T1000 (cell line): ENCODE results near the gene LRRC43.

Source experiments
- DNase-seq: peaks from one replicate; lab custom pipeline; 2025; ENCODE audit warnings: mixed read lengths; lab: John Stamatoyannopoulos, UW

LRRC43 gene

DNA sequence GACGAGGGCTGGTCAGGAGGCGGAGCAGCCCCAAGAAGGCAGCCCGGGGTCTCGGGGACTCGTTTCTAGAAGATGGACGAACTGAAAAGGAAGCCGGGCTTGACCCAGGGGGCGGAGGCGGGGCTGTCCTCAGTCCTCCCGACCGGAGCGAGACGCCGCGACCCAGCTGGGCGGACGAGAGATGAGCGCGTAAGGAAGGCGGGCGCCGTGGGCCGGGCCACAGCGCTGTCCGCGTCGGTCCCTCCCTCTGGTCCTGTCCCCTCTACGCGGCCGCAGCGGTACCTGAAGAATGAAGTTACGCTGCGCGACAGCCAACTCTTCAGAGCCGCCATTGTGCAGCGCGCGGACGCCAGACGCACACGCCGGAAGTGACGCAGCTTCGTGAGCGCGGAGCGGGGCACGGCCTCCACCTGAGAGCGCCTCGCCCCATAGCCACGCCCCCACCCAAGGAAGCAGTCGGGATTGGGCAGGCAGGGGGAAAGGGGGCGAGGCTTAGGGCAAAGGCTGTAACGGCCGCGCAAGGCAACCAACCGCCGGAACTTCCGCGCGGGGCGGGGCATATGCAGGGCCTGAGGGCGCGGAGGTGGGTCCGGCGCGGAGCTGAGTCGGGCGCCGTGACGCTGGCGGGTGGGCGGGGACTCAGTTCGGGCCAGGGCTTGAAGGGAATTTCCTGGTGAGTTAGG lies 42.9 kb downstream of the LRRC43 start, which contains the start of gene DIABLO:
Gene DIABLO (minus strand): TSS at position 370 of the 683 bp plus-strand sequence. CDS start 38 bp downstream, at position 332.
- peak; percentile 100 for DNase-seq

DNA sequence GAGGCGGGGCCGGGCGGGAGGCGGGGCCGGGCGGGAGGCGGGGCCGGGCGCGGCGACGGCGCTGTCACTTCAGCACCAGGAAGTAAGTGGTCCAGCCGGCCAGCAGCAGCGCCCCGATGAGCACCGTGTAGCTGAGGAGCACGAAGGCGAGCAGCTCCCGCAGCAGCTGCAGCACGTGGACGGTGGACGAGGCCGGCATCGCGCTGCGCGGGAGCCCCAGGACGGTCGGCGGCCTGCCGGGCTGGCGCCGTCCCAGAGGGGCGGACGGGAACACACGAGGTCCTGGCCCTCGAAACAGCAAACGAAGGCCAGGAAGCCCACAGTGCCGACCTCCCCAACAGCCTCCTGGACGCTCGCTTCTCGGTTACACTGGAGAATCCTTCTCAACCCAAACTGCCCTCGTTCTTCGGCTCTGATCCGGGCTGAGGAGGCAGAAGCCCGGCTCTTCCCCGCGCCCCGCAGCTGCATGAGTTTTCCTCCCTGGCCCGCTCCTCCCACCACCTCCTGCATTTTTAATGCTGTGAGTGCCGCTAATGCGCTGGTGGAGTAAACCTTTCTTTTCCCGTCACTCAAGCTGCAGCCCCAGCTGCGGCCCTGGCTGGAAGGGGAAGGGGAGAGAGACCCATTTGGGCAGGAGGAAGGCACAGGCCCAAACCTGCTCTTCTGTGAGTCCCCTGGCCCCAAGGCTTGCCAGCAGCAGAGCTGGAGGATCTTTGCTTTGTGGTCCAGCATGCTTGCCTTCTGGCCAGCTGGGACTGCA lies 43.6 kb downstream of the LRRC43 start:
- DNase-seq = no peak

DNA sequence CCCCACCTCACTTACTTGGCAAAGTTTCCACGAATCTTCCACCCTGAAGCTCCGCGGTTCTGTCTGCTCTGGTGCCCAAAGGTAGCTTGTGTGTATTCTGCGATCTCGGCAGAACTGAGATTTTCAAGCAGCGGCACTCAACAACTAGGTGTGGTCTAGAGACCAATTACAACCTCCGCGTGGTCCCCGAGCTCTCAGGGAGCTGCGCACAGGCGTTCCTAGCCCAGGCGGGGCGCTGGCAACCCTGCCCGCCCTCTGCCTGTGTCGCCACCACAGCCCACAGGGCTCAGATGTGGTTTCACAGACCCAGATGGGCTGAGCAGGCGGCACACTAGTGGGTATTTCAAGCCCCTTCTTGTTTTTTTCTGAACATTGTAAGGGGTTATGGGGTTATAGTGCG lies 44.4 kb downstream of the LRRC43 start:
- no peak for DNase-seq

DNA sequence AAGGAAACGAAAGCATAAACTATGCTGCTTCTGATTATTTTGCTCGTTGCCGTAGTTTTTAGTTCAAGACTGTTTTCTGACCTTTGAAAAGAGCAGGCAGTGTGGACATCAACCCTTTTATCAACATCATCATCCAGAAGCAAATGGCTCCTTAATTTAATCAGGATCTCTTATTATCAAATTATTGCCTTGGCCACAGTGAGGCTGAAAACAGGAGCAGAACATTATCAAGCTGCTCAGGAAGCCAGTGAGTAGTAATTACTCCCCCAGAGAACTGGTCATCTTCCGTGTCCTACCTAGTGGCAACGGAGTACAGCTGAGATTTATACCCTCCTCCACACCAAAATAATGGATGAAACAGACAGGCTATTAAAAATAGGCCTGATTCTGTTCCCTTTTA lies 45.2 kb downstream of the LRRC43 start:
- no peak for DNase-seq

DNA sequence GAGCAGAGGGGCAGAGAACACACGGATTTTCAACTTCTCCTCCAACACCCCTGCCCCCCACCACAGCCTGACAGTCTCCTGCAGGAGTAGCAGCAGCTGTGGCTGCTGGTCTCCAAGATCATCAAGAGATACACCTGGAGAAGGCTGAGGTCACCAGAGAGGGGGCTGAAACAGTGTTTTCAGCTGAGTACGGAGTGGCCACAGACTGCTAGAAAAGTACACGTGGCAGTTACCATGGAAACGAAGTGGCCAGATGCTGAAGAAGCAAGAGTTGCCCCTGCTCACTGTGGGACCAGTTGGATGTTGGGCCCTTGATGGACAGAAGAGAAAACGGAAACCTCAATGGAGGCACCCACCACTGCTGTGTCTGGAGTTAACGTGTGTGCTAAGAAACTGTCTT lies 47.9 kb downstream of the LRRC43 start:
- no peak for DNase-seq

DNA sequence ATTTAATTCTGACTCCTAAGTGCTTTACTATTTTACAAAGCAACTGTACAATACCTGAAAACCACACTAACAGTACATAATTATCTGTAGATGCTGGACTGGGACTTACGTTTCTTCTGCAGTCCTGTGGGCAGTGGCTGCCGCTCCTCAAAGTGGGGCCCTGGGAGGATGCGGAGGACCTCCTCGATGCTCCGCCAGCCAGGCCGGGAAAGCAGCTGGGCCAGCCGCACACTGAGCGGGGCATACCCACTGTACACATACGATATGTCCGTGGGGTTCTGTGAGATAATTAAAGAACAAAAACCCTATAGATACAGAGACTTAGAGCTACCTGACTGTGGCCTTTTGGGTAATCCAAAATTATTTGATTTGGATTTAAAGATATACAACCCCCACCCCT lies 49.8 kb downstream of the LRRC43 start:
- no peak for DNase-seq

DNA sequence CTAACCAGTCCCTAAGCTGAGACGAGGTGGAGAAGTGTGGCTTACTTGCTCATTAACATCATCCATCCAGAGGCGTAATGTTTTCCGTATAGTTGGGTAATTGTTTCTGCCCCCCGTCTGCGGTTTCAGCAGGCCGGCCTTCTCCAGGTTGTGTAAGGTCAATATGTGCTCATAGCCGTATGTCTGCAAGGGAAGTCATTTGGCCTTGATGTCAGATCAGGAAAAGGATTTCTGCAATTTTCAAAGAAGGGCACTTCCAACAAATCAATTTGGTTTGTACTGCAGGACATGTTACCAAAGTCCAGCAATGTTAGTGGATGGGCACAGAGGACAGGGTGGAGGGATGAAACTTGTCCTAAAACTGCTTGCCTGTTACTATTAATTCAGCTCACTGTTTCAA lies 52.8 kb downstream of the LRRC43 start:
- no peak for DNase-seq

DNA sequence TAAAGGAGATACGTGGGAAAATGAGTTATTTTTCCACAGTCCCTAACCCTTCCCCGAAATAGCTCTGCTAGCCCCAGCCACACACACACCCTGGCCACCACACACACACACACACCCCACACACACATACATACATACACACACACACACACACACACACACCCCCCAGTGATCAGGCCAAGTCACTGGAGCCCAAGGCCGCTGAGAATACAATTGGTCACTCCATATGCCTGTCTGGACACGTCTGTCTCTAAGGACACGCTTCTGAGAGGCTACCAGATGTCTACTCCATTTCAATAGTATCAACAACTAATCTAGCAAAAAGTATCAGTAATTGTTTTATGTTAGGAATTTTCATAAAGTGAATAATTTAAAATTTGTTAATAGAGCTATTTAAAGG lies 55.9 kb downstream of the LRRC43 start:
- no peak for DNase-seq

DNA sequence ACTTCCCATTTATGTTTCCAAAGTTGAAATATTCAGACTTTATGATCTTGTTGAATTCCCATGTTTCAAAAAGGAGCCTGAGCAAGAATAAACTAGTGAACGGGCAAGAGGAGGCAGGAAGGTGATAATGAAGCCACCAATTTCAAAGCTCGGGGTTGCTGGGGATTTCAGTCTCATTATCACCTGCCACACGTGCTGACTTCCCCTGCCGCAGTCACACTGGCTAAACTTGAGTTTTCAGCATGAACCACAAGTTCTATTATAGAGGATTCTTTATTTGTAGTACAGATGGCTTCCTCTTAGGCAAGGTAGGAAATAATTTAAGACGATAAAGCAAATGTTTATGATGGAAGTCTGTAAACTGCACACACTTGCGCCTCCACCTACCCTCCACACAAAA lies 61.0 kb downstream of the LRRC43 start:
- no peak for DNase-seq

DNA sequence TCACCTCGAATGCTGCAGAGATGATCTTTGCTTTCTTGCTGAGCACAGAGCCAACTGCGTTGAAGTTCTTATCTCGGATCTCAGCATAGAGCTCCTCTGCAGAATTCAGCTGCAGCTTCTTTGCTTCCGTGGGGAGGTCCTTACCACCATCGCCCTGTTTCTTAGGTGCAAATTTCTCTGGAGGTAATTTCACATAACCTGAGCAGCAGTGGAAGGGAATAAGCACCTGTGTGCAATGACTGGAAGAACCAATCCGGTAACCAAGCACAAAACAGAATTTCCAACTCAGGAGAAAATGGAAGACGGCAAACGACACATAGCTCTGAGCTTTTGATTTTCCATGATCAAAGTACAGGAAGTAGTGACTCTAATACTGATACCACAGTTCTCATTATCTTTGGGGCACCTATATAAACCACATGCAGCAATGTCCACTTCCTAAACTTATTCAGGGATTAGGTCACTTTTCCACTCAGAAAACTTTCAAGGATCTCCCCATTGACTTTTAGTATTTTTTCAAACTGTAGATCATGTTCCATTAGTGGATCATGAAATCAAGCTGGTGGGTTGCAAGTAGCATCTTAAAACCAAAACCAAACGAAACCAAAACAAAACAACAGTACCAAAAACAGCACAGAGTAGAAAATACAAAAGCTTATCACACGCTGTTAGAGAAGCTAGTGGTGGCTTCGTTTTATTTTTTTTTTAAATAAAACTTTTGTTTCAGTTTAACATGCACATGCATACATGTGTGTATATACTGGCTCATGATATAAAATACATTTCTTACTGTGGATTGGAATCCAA lies 61.8 kb downstream of the LRRC43 start:
- DNase-seq = no peak

DNA sequence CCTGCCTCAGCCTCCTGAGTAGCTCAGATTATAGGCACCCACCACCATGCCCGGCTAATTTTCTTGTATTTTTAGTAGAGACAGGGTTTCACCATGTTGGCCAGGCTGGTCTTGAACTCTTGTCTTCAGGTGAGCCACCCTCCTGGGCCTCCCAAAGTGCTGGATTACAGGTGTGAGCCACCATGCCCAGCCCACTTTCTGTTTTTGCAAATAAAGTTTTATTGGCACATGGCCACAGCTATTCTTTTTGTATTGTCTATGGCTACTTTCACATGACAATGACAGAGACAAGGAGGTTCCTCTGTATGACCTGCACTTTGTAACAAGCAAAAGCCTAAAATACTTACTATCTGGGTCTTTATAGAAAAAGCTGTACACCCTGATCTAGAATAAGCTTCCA lies 62.6 kb downstream of the LRRC43 start:
- DNase-seq = no peak

DNA sequence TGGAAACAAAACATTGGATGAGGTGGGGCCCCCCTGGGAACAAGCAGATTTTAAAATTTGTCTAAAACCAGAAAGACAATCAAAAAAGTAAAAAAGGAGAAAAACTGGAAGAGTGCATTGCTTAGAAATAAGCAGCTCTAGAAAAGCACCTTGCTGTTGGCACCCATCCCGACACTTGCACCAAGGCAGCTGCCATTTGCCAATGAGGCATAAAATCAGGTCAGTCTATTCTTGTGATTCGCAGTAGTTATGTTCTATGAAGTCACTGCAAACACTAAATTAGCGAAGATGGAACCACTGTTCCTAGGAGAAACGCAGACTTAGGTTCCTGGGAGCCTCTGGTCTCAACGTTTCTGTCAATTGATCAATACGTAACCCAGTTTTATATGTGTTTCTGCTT lies 67.1 kb downstream of the LRRC43 start:
- DNase-seq = no peak

DNA sequence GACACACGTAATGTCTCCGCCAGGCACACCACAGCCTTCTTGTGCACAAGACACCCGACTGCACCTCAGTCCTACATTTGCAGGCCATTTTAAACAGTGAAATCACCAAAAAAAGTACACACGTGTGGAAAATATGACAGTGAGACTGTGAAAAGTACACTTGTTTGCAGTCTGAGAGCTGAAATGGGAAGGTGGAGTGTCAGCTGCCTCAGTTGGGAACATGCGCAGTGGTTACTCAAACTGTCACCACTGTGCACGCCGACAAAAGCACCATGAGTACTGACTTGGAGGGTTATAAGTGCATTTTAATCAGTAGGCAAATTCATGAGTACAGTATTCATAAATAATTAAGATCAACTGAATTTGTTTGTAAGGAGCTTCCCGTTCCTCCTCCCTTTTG lies 67.6 kb downstream of the LRRC43 start:
- no peak for DNase-seq
